B cell (primary cell): ENCODE results near the gene CEP120.

ENCODE experiments used
- CTCF ChIP-seq: fragments of 200-600 bp; IDR thresholded peaks from one replicate; pipeline ENCODE4 v1.8.0; 2022; ENCODE audit warnings: antibody characterized with exemption, mild to moderate bottlenecking
- EZH2 ChIP-seq: IDR thresholded peaks from 2 replicates; pipeline ENCODE4 v1.6.1; 2012; ENCODE audit warnings: borderline replicate concordance, low read depth, mild to moderate bottlenecking, moderate library complexity, low read length; ENCODE audit not compliant: insufficient read depth, poor library complexity, severe bottlenecking

- TF ChIP-seq CTCF (no peak), EZH2 (no peak)
Measured at GRCh38 chr5:123427281-123427680, 4.1 kb upstream of the CEP120 start.
